CMK (cell line): ENCODE results near the gene CFAP77.

Source experiments
- DNase-seq: peaks from one replicate; pipeline ENCODE4 v3.0.0-alpha.2; 2010; ENCODE audit warnings: low read depth

CFAP77 gene

GRCh38 chr9:132597073-132597775 lies 187.2 kb downstream of the CFAP77 start:
- DNase-seq, result no peak

GRCh38 chr9:132600326-132600984 lies 190.4 kb downstream of the CFAP77 start:
- DNase-seq, result no peak

- no peak for DNase-seq
Measured at GRCh38 chr9:132602207-132602606, 192.2 kb downstream of the CFAP77 start.

- no peak for DNase-seq
Measured at GRCh38 chr9:132605387-132605786, 195.4 kb downstream of the CFAP77 start.

- no peak for DNase-seq
Measured at GRCh38 chr9:132606066-132606465, 196.1 kb downstream of the CFAP77 start.

GRCh38 chr9:132609184-132609583 lies 199.2 kb downstream of the CFAP77 start:
- no peak for DNase-seq

GRCh38 chr9:132609829-132610228 lies 199.8 kb downstream of the CFAP77 start:
- DNase-seq, result no peak

- DNase-seq, result no peak
Measured at GRCh38 chr9:132610661-132611060, 200.7 kb downstream of the CFAP77 start.

GRCh38 chr9:132614324-132614723 lies 204.3 kb downstream of the CFAP77 start:
- no peak for DNase-seq

GRCh38 chr9:132615774-132616173 lies 205.8 kb downstream of the CFAP77 start:
- no peak for DNase-seq

GRCh38 chr9:132616725-132617124 lies 206.7 kb downstream of the CFAP77 start:
- no peak for DNase-seq

GRCh38 chr9:132622159-132622558 lies 212.1 kb downstream of the CFAP77 start:
- no peak for DNase-seq
